Effector CD8-positive, alpha-beta T cell (primary cell): Measurements from ENCODE around the gene FBXO10.

ENCODE experiments used
- DNase-seq: peaks from one replicate; lab custom pipeline; 2025; lab: John Stamatoyannopoulos, UW

FBXO10 gene

DNA sequence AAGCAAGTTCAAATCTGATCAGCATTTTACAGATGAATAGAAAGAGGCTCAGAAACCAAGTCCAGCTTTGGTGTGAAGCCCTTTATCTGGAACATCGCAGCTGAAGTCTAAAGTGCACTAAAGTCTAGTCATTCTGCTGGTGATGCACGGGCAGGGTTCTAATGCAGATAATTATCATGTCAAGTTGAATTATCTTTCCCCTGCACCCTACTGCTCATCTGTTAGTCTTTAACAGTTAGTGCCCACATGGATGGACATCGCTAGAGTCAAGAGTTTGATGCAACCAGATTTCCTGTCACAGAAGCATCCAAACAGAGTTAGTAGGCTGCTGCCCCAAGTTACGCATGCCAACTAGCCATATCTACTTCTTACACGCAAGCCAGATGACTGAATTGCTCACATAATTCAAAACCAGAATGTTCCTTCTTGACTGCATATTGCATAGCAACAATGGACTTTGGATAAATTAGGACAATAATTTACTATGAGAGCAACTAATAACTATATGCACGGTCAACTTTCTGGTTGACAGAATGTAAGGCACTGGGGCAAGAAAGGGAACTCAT lies 17.8 kb upstream of the FBXO10 start:
- no peak for DNase-seq

DNA sequence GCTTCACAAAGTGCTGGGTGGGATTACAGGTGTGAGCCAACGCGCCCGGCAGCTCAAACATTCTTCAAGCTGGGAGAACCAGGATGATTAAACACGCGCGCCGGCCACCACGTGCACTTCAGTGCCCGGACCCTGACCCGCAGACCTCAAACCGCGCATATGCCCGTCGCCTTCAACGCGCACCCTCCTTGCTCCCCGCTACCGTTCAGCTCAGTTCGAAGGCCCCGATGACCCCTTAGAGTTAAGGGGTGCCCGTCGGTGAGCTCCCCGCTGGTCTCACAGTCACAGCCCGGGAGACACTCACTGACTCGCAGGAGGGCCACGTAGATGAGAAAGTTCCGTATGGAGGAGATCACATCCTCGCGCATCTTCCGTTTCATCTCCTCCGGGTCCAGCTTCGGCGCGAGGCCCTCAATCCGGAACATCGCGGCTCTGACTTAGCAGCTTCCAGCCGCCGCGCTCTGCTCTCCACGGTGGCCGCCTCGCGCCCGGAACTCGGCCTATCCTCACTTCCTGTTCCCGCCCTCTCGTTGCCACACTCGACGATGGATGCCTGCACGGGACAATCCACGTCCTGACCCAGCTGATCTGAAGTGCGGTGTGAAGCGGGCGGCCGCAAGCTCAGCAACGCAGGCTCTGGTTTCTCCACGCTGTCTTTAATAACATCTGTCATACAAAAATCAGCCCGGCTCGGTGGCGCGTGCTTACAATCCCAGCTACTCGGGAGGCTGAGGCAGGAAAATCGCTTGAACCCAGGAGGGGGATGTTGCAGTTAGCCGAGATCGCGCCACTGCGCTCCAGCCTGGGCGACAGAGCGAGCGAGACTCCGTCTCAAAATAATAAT lies 16.1 kb upstream of the FBXO10 start, which contains the start of gene TOMM5:
Gene TOMM5 (minus strand): TSS at position 490 of the 844 bp plus-strand sequence. CDS start 65 bp downstream, at position 425.
- DNase-seq, result peak; percentile 80

DNA sequence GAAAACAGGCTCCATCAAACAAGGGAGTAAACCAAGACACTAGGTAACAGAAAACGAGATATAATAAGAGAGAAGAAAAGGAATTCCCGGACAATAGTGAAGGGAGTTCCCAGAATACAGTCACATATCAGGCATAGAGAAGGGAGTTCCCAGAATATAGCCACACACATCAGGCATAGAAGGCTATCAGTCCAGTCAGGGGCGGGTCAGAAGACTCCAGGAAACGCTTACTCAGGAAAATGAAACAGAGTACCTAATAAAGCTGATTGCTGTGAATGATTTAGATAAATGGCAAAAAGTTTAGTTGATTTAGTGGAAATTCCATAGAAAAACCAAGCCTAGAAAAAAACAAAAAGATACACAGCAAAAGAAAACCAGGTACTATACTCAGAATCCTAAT lies 11.3 kb upstream of the FBXO10 start:
- no peak for DNase-seq

DNA sequence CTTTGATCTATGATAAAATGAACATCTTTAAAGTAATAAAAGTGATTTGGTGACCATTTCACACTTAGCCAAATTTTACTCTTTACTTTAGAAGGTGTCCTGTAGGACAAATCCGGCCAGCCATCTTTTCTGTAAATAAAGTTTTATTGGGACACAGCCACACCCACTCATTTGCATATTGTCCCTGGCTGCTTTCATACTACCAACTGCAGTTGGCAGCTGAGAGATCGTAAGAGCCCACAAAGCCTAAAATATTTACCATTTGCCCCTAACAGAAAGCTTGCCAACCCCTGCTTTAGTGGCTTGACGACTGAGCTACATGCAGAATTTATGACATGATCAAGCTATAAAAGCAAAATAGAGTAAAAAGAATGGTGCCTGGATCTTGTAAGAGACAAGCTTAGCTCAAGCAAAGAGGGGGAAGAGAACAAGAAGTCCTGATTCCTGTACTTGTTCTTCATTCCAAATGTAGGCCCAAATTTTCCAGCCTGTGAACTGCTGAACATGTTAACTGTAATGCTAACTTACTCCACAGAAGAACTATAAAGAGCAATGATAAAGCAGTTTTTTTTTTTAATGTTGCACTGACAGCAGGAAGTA lies 7.4 kb upstream of the FBXO10 start:
- DNase-seq, result no peak

DNA sequence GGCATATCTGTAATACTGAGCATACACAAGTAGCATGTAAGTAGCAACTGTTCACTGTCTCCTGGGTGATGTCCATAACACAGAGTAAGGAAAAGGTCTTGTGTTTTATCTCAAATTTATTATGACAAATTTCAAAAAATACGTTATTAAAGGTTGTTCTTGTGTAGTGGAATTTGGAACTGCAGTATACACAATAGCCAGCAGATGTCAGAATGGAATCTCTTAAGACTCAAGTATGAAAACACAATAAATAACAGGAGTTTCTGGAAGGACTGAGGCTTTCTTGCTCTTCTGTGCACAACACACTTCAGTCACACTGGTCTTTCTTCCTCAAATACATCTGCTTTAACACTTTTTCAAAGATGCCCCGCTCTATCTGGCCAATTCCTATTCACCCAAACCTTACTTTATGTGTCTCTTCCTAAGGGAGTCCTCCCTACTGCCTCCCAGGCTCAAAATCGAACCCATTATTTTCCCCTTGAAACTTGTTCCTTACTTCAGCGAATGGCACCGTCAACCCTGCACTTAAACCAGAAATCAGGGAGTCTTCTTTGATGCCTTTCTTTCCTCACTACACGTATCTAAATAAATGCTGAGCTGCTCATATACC lies 6.5 kb upstream of the FBXO10 start:
- no peak for DNase-seq

DNA sequence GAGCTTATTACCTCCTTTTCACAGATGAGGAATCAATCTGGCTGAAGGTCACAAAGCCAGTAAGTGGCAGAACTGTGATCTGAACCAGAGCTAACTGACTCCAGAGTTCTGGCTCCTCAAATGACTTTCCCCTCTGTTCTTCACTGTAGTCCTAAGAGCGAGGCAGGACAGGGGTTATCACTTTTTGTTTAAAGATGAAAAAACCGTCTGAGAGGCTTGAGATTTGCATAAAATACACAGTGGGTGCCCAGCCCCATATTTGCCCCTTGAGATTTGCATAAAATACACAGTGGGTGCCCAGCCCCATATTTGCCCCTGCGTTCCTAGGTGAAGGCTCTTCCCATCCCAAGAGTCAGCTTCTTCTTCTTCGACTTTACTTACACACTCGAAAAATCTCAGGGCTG lies 667 bp downstream of the FBXO10 start:
- no peak for DNase-seq

DNA sequence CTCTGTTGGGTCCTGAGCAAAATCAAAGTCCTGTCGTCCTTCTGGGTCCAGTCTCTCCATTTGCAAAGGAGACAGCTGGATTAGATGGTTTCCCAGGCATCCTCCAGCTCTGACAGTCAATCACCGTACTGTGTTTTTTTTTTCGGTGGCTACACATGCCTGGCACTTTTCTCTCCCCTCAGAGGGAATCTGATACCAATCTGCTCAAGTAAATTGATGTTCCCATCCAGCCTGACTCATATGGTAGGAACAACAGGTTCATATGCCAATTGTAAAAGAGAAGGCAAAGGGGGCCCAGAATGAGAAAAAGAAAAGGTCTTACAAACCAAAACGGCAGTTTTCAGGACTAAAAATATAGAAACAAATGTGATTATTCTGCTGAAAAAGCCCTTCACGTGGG lies 1.2 kb downstream of the FBXO10 start:
- DNase-seq, result no peak

DNA sequence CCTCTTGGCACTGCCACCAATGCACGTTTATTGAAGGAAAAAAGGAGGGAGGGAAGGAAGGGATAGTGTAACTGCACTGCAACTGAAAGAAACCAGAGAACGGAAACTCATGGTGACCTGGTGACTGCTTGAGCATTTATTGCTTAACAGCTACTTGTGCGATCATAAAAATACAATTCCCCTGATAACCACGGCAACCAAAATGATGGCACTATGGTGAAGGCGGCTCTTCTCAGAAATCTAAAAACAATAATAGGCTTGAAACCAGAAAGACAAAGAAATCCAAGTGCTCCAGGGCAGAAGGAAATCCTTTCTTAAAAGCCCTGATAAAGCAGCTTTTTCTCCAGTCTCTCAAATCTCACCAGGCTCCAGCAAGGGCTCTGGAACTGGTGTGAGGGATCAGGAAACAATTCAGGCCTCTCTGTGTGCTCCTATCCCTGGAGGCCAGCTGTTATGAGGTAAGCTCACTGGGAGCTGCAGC lies 1.9 kb downstream of the FBXO10 start:
- no peak for DNase-seq

DNA sequence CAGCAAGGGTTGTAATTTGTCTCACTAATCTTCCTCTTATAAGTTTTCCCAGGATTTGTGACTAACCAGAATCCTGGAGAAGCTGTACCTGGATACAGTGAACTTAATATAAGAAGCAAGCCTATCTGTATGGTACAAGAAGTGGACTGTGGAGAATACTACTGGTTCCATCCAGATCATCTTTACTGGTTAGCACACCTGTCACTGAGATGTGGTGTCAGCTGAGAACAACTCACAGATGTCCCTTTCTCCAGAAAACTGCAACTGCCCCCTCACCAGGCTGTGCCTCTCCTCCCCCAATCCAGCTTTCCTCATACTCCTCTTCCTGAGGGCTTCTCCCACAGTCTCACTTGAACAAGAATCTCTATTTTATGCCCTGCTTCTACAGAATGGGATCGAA lies 4.9 kb downstream of the FBXO10 start:
- DNase-seq, result no peak

DNA sequence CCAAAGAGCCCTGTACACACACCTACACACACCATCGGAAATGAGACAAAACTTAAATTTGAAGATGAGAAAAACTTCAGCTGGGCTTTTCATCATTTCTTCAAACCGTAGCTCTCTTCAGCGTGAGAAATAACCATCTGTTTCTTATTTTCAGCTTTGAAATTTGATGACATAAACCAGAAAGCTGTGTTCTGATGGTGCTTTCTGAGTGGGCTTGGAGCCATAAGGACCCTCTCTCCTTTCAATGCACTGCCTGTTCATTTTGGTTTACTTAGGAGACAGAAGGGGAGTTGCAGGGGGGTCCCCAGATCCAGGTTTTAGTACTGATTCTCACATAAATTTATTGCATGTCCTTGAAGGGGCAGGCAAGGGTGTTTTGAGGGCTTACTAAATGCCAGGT lies 9.5 kb downstream of the FBXO10 start:
- DNase-seq, result no peak

DNA sequence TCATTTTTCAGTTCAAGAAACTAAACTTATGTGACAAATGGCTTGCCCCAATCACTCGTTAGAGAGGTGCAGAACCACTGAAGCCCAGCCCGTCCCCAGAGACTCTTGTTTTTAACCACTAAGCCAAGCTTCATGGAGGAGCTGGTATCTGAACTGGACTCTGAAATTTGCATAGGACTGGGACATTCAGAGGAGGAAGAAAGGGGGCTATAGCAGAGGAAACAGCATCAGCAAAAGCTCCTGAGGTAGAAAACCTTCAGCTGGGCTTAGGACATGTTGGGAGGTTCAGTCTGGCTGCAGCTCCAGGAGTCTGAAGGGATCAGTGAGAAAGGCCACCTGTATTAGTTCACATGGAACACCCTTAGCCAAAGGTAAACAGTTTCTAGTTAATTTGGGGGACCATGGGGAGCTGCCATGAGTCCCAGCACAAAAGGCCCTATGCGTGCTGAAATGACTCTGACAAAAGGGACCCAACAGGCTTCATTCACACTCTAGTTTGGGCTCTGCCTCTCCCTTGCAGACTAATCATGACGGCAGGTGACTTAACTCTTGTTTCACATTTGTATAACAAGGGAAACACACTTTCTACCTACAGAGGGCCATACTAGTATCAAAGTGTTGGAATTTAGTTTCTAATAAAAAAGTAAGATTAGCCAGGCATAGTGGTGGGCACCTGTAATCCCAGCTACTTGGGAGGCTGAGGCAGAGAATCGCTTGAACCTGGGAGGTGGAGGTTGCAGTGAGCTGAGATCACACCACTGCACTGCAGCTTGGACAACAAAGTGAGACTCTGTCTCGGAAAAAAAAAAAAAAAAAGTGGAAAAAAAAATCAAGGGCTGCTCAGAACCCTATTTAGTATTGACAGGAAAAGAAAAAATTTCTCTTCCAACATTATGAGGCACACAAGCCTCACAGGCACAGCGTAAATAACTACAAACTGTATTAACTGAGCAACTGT lies 10.2 kb downstream of the FBXO10 start:
- DNase-seq, result no peak

DNA sequence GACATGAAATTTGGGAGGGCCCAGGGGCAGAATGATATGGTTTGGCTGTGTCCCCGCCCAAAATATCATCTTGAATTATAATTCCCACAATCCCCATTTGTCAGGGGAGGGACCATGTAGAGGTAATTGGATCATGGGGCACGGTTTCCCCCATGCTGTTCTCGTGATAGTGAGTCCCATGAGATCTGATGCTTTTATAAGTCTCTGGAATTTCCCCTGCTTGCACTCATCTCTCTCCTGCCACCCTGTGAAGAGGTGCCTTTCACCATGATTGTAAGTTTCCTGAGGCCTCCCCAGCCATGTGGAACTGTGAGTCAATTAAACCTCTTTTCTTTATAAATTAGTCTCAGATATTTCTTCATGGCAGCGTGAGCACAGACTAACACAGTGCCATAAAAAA lies 11.3 kb downstream of the FBXO10 start:
- DNase-seq, result no peak

DNA sequence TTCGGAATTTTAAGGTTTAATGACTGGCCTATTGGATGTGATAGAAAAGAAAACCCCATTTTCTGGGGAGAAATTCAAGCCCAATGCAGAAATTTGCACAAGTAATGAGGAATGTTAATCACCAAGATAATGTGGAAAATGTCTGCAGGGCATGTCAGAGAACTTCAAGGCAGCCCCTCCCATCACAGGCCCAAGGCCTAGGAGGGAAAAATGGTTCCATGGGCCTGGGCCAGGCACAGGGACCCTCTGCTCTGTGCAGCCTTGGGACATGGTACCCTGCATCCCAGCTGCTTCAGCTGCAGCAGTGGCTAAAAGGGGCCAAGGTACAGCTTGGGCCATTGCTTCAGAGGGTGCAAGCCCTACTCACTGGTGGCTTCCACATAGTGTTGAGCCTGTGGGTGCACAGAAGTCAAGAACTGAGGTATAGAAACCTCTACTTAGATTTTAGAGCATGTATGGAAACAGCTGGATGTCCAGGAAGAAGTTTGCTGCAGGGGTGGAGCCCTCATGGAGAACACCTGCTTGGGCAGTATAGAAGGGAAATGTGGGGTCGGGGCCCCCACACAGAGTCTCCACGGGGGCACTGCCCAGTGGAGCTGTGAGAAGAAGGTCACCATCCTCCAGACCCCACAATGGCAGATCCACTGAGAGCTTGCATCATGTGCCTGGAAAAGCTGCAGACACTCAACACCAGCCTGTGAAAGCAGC lies 12.2 kb downstream of the FBXO10 start:
- DNase-seq, result no peak

DNA sequence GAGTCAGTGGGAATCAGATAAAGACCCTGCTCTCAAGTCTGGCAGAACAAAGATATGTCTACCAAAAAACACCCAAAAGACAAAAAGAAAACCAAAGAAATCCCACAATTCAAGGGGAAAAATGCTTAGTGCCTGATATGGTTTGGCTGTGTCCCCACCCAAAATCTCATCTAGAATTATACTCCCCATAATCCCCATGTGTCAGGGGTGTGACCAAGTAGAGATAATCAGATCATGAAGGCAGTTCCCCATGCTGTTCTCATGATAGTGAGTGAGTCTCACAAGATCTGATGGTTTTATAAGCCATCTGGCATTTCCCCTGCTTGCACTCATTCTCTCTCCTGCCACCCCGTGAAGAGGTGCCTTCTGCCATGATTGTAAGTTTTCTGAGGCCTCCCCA lies 13.4 kb downstream of the FBXO10 start:
- no peak for DNase-seq

DNA sequence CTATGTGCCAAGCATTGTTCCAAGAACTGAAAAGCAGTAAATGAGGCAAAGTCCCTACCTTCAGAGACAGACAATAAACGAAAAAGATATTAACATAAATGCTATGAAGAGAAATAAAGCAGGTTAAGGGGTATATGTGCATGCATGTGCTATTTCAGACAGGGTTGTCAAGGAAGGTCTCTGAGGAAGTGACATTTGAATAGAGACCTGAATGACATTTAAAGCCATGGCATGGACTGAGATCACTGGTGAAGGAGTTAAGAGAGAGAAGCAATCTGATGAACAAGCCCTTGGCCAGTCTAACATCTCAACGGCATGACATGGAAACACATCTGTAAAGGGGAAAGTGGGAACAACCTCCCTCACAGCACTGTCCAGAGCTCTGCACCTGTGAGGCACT lies 14.5 kb downstream of the FBXO10 start:
- no peak for DNase-seq

DNA sequence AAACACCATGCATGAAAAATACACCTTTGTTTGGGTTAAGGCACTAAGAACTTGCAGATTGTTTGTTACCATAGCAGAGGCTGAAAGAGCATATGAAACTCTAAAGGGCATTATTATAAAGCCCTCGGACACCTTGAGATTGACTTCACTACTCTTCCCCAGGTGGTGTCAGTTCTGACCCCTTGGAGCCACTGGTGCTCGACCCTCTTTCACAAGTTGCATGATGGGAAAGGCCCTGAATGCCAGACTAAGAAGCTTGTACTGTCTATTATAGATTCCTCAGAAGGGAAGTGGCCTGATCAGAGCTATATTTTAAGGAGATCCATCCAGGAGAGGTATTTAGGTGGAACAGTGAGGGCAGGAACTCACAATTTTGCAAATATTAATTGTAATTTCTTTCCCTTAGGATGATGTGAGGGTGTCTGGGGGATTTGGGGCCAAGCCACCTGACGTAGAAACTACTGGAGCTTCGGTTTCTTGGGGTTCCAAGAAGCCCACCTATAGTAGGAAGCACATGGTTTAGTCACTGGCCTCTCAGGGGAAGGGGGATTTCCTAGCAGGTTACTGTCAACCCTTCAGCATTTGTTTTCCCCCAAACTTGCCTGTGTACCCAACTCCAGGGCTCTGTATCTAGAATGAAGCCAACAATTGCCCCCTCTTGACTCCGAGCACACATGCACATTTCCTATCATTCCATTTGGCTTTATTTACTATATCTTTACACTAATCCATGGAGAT lies 16.2 kb downstream of the FBXO10 start:
- no peak for DNase-seq

DNA sequence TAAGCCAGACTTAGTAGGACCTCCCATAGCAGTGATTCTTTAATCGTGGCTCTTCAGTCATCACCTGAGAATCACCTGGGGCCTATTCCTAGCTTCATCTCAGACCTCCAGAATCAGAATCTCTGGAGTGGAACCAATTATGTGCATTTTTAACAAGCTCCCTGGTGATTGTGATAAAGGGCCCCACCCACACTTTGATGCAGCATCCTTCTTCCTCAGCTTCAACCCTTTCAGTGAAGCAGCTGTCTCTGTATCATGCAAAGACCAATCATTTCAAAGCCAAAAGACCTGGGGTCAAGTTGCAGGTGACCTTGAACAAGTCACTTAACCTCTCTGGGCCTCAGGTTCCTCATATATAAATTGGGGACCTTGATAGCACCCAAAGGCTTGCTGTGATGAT lies 17.1 kb downstream of the FBXO10 start:
- DNase-seq, result no peak

DNA sequence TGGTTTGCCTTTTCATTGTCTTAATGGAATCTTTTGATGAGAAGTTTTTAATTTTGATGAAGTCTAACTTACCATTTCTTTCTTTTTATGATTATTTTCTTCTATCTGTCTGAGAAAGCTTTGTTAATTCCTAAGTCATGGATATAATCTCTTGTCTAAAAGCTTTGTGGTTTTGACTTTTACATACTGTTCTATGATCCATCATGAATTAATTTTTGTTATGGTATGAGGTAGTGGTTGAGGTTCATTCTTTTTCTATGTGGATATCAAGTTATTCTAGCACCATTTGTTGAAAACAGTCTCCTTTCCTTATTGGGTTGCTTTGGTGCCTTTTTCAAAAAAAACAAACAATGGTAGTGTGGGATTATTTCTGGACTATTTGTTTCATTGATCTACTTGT lies 20.4 kb downstream of the FBXO10 start:
- DNase-seq, result no peak

DNA sequence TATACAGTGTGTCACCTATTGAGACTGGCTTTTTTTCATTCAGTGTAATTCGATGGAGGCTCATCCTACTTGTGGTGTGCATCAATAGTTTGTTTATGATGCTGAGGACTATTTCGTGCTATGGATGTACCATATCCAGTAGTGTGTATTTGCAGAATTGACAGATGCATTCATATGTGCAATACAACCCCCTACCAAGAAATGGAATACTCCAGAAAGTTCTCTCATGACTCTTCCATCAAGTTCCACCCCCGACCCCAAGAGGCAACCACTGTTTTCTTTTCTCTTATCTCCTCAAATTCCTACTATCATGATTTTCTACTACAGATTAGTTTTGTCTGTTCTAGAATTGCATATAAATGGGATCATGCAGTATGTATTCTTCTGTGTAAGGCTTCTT lies 21.9 kb downstream of the FBXO10 start:
- DNase-seq, result no peak

DNA sequence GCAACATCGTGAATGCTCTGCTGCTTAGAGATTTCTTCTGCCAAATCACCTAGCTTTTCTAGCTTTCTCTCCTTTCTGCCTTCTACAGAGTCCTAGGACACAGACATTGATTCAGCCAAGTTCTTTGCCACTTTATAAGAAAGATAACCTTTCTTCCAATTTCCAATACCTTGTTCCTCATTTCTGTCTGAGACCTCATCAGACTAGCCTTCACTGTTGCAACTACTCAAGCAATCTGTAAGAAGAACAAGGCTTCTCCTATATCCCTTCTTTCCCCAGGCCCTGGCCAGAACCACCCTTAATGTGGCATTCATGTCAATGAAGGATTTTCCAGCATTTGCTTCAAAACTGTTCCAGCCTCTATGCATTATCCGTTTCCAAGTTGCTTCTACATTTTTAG lies 24.3 kb downstream of the FBXO10 start:
- DNase-seq, result no peak
